ENCODE measurements around the gene HPS4. TPM values are rescaled to one million over a fixed set of nuclear protein-coding genes. Genes with fewer than 3 reads are reported as not detected.

The HPS4 gene
- total RNA-seq, 1 experiment from 2014 or later, result 19.9 TPM

GRCh38 chr22:26489447-26490036 lies 6.0 kb upstream of the HPS4 start:
- Histone ChIP-seq H3K27me3 (ENCODE audit: low read length) (no peaks in the 10 kb centered on the region), H3K4me2 (ENCODE audit: low read length) (no peak overlapping the region), H3K9ac (ENCODE audit: low read length) (no peak overlapping the region), H3K4me3 (ENCODE audit: low read length) (no peak overlapping the region), H3K9me2 (replicated peaks; ENCODE audit: low read length) (no peaks in the 10 kb centered on the region), H3K36me3 (ENCODE audit: low read depth, low read length) (peaks cover 29% of the 10 kb centered on the region), H4K20me1 (ENCODE audit: low read length) (no peaks in the 10 kb centered on the region), H3K27ac (ENCODE audit: low read length) (no peak overlapping the region), H2AFZ (ENCODE audit: low read length) (no peak overlapping the region), H3K79me2 (ENCODE audit: low read length) (peaks cover 22% of the 10 kb centered on the region), H3K4me1 (ENCODE audit: insufficient read depth, low read length) (peaks cover 18% of the 10 kb centered on the region; the same call in 1 of the 2 replicates), H3K9me3 (ENCODE audit: low read length) (no peaks in the 10 kb centered on the region), H3F3A (ENCODE audit: low read length, unreplicated experiment) (no peaks in the 10 kb centered on the region)
- BruUV-seq (replicated peaks), result no TSS peak
- ChIA-PET CTCF (no interaction called here), POLR2A (ENCODE audit: unreplicated experiment) (no interaction called here)
- no peak for ATAC-seq
- no peak for DNase-seq
- TF ChIP-seq CTCF (conservative IDR thresholded peaks at IDR 0.05; ENCODE audit: low read depth, low read length) (no peak), EZH2phosphoT487 (IDR thresholded peaks at IDR 0.05; ENCODE audit: borderline replicate concordance, low read length) (no peak), EZH2 (IDR thresholded peaks at IDR 0.05; ENCODE audit: low read length, unreplicated experiment) (no peak)
- intact Hi-C loops (cut with micrococcal nuclease), result no loop called here

GRCh38 chr22:26487996-26488395 lies 4.4 kb upstream of the HPS4 start:
- POLR2A ChIA-PET (ENCODE audit: unreplicated experiment), result no interaction called here
- BruUV-seq (replicated peaks), result no TSS peak
- intact Hi-C loops (cut with micrococcal nuclease), result no loop called here

More at GRCh38 chr22:26487996-26488395, 4.4 kb upstream of the HPS4 start:
- peaks cover 9% of the 10 kb centered on the region; the same call in 1 of the 2 replicates for H3K4me1 ChIP-seq (ENCODE audit: insufficient read depth, low read length)
- no peak overlapping the region for H3K9ac ChIP-seq (ENCODE audit: low read length)
- no peak overlapping the region for H3K4me3 ChIP-seq (ENCODE audit: low read length)
- no peaks in the 10 kb centered on the region for H3K9me2 ChIP-seq (replicated peaks; ENCODE audit: low read length)
- peaks cover 32% of the 10 kb centered on the region for H3K79me2 ChIP-seq (ENCODE audit: low read length)
- no peaks in the 10 kb centered on the region for H3K27me3 ChIP-seq (ENCODE audit: low read length)
- H2AFZ ChIP-seq (ENCODE audit: low read length), result no peak overlapping the region
- H3K27ac ChIP-seq (ENCODE audit: low read length), result no peak overlapping the region
- peaks cover 22% of the 10 kb centered on the region for H3K36me3 ChIP-seq (ENCODE audit: low read depth, low read length)
- TF ChIP-seq EZH2phosphoT487 (IDR thresholded peaks at IDR 0.05; ENCODE audit: borderline replicate concordance, low read length) (no peak), EZH2 (IDR thresholded peaks at IDR 0.05; ENCODE audit: low read length, unreplicated experiment) (no peak), CTCF (conservative IDR thresholded peaks at IDR 0.05; ENCODE audit: low read depth, low read length) (no peak)
- DNase-seq (no peak), ATAC-seq (no peak)
- H3K9me3 ChIP-seq (ENCODE audit: low read length), result no peaks in the 10 kb centered on the region
- CTCF ChIA-PET, result no interaction called here
- no peak overlapping the region for H3K4me2 ChIP-seq (ENCODE audit: low read length)
- H3F3A ChIP-seq (ENCODE audit: low read length, unreplicated experiment), result no peaks in the 10 kb centered on the region
- H4K20me1 ChIP-seq (ENCODE audit: low read length), result no peaks in the 10 kb centered on the region

All from PC-3 (cell line).